SIG-M5 treated with dmso at 0.1 percent for 504 hours (cell line): ENCODE data around the gene PSEN1.
"Not testable (repeated sequence)": the region's sequence is repeated elsewhere in the genome, so short reads cannot be mapped to it uniquely, and the experiment has no call there.

Experiments
- DNase-seq: peaks from one replicate; lab custom pipeline; 2025; ENCODE audit not compliant: unreplicated experiment; lab: John Stamatoyannopoulos, UW

The PSEN1 gene

DNA sequence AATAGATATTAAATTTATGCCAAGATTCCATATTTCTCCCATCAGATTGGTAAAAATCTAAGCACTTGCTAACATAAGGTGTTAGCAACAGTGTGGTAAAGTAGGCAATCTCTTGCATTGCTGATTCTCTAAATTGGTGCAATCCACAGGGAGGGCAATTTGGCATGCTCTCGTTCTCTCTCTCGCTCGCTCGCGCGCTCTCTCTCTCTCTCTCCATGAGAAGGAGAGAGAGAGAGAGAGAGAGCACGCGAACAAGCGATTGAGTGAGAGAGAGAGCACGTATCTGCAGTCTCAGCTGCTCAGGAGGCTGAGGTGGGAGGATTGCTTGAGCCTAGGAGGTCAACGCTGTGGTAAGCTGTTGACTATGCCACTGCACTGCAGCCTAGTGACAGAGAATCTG, 25.9 kb downstream of the PSEN1 start:
- no peak for DNase-seq

DNA sequence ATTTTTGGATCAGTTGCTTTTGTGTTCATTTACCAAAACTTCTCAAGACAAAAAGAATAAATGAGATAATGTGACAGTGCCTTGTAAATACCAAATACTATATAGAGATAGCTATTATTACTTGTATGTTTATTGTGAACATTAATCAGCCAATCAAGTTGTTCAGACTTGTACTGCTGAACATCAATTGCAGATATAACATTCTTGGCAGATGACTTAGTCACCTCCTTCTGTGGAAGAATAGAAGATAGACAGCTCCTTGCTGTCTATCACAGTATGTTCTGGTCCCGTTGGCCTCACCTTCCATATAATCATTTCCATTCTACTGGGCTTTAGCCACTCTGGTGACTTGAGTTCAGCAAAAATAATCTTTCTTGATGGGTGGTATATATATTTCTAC, 30.1 kb downstream of the PSEN1 start:
- DNase-seq = no peak

DNA sequence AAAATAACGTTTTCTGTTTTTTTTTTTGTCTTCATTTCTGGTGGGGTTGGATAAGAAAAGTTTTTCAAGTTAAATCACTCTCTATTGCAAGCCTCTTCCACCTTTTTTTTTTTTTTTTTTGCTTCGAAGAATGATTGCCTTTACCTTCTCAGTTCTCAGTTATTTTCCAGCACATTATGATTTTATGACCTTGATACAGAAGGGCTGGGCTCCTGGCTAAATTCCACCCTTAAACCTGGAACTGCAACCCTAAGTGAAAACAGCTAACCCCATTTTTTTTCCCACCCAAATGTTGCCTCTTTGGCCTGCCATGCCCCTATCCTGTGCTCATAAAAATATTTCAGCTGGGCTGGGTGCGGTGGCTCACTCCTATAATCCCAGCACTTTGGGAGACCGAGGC, 31.4 kb downstream of the PSEN1 start:
- DNase-seq = no peak

DNA sequence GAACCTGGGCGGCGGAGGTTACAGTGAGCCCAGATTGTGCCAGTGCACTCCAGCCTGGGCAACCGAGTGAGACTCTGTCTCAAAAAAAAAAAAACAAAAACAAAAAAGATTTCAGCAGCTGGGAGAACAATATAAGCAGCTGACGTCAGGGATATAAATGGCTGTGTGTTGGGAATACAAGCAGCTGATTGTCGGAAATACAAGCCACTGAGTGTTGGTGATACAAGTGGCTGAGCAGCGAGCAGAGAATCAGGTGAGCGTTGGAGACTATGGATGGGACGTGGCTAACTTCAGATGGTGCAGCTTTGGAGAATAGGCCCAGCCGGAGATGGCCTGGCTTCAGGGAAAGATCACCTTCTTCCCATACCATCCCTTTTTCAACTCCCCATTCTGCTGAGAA, 32.0 kb downstream of the PSEN1 start:
- DNase-seq = no peak

DNA sequence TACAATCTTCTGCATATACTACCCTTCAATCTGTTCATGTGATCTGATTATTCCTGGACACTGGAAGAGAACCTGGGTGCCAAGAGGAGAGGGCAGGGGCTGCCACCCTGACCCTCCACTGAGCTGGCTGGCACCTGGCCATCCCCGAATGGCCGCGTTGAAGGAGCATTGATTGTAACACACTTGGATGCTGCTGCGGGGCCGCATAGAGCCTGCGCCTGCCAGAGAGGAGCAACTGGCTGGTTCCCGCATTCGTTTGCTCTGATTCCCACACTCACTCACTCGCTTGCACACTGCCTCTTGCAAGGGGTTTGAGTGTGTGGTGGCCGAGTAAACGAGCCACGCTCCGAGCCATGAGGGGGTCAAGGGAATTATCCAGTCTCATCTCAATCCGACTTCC, 32.4 kb downstream of the PSEN1 start:
- DNase-seq = no peak

DNA sequence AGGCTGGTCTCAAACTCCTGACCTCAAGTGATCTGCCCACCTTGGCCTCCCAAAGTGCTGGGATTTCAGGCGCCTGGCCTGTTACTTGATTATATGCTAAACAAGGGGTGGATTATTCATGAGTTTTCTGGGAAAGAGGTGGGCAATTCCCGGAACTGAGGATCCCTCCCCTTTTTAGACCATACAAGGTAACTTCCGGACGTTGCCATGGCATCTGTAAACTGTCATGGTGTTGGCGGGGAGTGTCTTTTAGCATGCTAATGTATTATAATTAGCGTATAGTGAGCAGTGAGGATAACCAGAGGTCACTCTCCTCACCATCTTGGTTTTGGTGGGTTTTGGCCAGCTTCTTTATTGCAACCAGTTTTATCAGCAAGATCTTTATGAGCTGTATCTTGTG, 33.5 kb downstream of the PSEN1 start:
- not testable (repeated sequence) for DNase-seq

DNA sequence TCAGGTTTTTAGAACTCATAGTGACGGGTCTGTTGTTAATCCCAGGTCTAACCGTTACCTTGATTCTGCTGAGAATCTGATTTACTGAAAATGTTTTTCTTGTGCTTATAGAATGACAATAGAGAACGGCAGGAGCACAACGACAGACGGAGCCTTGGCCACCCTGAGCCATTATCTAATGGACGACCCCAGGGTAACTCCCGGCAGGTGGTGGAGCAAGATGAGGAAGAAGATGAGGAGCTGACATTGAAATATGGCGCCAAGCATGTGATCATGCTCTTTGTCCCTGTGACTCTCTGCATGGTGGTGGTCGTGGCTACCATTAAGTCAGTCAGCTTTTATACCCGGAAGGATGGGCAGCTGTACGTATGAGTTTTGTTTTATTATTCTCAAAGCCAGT, 34.4 kb downstream of the PSEN1 start:
- DNase-seq = no peak

DNA sequence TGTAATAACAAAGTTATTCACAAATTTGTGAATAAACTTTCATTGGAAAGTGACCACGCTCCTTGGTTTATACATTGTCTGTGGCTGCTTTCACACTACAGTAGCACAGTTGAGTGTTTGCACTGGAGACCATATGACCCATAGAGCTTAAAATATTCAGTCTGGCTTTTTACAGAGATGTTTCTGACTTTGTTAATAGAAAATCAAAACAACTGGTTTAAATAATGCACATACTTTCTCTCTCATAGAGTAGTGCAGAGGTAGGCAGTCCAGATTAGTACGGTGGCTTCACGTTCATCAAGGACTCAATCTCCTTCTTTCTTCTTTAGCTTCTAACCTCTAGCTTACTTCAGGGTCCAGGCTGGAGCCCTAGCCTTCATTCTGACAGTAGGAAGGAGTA, 36.2 kb downstream of the PSEN1 start:
- DNase-seq = no peak

DNA sequence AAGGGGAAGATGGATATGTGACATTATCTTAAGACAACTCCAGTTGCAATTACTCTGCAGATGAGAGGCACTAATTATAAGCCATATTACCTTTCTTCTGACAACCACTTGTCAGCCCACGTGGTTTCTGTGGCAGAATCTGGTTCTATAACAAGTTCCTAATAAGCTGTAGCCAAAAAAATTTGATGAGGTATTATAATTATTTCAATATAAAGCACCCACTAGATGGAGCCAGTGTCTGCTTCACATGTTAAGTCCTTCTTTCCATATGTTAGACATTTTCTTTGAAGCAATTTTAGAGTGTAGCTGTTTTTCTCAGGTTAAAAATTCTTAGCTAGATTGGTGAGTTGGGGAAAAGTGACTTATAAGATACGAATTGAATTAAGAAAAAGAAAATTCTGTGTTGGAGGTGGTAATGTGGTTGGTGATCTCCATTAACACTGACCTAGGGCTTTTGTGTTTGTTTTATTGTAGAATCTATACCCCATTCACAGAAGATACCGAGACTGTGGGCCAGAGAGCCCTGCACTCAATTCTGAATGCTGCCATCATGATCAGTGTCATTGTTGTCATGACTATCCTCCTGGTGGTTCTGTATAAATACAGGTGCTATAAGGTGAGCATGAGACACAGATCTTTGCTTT, 36.9 kb downstream of the PSEN1 start:
- peak; percentile 31 for DNase-seq

DNA sequence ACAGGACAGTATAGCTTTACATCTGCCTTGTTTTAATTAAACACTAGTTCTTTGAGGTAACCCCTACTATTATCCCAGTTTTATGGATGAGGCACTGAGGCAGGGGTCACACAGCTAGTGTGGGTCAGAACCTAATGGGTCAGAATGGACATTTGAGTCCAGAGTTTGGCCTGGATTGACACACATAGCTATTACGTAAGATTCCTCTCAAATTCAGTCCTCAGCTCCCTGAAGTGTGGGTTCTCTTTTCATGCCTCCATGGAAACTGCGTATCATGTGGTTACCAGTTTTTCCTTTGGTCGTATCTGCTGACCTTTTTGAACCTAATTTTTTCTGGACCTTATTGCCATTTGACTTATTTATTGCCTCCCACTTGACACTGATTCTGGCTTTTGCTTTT, 40.4 kb downstream of the PSEN1 start:
- peak; percentile 6 for DNase-seq

DNA sequence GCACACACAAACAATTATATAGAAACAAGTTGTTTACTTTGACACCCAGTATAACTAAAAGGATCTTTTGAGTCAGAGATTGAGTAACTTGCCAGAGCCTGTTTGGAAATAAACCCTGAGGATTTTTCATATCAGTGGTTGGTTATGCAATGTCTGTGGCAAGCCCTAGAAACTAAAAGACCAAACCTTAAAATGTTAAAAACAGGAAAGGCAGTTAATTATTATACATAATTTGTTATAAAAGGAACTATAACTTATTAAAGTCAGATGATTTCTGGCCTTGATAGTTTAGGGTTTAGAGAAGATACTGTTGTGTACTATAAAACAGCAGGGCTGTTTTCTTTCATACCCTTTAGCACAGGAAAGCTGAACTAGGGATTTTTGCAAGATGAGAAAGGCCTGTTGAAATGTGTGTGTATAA, 44.1 kb downstream of the PSEN1 start:
- peak; percentile 61 for DNase-seq

DNA sequence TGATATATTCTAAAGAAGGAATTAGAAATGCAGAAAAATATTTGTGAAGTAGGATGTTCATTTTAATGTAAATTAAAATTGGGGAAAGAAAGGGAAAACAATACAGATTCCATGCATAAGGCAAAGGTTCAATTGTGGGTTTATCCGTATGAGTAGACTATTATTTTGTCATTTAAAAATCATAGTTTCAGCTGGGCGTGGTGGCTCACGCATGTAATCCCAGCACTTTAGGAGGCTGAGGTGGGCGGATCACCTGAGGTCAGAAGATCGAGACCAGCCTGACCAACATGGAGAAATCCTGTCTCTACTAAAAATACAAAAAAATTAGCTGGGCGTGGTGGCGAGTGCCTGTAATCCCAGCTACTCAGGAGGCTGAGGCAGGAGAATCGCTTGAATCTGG, 44.7 kb downstream of the PSEN1 start:
- DNase-seq = not testable (repeated sequence)

DNA sequence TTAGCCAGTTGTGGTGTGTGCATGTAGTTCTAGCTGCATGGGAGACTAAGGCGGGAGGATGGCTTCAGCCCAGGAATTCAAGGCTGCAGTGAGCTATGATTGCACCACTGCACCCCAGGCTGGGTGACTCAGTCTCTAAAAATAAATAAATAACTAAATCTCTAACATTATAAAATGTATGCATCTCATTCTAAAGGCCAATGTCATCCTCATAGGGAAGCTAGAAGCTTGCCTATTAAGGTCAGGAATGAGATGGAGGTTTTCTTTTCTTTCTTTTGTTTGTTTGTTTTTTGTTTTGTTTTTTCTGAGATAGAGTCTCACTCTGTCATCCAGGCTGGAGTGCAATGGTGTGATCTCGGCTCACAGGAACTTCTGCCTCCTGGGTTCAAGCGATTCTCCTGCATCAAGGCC, 52.2 kb downstream of the PSEN1 start:
- DNase-seq = no peak

DNA sequence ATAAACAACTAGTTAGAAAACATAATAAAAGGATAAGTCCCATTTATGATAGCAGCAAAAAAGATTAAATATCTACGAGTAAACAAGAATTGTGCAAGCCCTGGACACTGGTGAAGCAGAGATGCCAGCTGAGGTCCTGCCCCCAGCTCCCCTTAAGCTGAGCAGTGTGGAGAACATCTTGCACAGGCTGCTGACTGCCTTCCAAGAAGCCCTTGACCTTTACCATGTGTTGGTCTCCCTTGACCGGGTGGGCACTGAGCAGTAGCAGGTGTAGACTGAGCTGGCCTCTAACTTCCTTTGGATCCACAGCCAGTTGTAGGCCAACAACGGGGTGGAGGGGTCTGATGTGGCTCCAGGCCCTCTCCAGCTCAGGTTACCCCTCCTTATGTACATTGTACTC, 53.3 kb downstream of the PSEN1 start:
- no peak for DNase-seq

DNA sequence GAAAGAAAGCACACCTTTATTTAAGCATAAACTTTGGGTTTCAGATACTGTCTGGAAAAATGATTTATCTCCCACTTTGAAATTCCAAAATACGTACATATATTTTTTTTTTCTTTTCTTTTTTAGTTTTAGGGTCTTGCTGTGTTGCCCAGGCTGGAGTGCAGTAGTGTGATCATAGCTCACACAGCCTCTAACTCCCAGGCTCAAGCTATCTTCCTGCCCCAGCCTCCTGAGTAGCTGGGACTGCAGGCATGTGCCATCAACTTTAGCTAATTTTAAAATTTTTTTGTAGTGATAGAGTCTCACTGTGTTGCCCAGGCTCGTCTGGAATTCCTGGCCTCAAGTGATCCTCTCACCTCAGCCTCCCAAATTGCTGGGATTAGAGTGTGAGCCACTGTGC, 55.1 kb downstream of the PSEN1 start:
- no peak for DNase-seq

DNA sequence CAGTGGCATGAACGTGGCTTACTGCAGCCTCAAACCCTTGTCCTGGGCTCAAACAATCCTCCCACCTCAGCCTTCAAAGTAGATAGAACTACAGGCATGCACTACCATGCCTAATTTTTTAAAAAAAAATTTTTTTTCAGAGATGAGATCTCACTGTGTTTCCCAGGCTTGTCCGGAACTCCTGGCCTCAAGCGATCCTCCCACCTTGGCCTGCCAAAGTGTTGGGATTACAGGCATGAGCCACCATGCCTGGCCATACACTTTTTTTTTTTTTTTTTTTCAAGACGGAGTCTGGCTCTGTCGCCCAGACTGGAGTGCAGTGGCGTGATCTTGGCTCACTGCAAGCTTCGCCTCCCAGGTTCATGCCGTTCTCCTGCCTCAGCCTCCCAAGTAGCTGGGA, 58.0 kb downstream of the PSEN1 start:
- not testable (repeated sequence) for DNase-seq

DNA sequence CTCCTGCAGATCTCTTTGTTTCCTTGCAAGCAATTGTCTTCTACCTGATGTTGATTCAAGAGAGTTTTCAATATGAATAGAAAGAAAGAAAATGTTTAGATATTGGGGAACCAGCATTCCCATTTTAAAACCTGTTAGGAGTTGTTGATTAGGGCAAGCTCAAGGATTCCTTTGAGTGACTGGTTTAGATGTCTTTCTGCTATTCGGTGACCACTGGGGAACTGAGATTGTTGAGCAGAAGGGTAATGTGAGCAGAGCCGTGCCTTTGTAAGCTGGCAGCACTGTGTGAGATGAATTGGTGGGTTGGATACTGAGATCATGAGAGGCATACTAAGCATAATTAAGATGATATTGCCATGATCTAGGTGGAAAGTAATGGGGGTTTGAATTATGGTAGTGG, 61.9 kb downstream of the PSEN1 start:
- DNase-seq = no peak

DNA sequence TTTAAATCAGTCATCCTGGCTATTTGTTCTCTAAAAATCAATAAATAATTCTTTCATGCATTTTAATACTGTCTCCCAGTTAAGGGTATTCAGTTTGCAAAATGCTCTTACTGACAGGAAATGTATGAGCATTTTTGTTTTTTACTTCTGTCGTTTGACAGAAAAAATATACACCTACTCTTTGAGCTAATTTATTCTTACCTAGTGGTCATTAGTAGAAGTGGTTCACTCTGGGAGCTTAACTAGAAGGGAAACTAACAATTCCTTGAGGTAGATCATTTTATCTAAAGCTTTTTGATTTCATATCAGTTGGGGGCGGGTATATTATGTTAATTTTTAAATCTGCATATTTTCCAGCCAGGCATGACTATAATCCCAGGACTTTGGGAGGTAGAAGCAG, 67.2 kb downstream of the PSEN1 start:
- DNase-seq = no peak

DNA sequence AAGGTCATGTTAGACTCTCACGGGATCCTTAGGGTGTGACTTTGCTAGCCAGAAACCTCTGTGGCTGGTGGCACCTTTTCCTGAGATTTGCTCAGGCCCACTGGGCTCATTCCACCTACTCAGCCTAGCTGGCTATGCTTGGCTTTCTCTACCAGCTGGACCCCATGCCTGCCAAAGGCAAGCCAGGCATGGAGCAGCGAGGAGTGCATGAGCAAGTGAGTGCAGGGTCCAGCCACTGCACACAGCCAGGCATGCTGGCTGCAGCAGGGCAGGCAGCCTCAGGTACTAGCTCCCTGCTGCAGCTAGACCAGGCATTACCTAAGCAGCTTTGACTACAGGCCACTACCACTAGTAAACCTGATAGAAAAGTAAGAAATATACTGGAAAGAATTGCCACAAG, 71.3 kb downstream of the PSEN1 start:
- no peak for DNase-seq

DNA sequence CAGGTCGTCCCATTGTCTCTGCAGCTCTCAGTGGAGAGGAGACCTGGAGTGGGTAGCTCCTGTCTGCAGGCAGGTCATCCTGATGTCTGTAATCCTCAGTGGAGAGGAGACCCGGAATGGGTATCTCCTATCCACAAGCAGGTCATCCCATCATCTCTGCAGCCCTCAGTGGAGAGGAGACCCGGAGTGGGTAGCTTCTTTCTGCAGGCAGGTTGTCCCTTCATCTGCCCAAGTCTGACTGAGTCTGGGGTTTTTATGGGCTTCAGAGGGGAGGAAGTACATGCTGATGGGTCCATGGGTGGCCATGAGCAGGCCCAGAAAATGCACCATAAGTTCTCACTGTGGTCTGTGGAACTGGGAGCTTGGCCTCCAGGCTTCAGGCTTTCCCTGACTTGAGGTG, 72.1 kb downstream of the PSEN1 start:
- no peak for DNase-seq

DNA sequence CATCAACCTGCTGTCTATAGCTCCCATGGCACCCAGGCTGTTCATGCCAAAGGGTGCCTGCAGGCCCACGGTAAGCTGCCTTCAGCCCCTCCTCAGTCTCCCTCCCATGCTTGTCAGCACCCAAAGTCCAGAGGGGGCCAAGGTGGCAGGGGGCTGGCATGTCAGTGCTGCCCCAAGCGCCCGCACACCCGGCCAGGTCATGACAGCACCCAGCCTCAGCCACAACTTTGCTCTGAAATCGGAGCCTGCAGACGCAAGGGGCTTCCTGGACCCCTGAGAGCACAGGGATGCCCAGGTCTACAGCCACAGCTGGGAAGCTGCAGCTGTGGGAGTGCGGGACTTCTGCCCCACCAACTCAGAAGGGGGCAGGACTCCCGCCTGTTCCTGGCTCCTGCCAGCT, 72.5 kb downstream of the PSEN1 start:
- no peak for DNase-seq

DNA sequence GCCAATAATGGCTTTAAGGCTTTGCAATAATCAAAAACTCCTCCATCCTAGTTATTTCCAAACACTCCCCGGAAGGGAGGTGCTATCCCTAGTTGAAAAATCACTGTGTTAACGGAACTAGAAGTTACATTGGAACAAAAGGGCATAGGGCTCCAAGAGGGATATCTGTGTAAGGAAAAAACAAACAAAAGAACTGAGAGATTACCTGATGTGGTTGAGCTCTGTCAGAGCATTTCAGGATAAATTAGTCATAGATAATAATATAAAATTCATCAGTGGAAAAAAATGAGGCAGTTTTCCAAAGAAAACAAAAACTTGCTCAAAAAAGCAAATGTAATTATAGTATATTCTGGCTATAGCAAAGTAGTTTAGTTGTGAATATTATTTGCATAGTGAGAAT, 73.6 kb downstream of the PSEN1 start:
- DNase-seq = no peak

DNA sequence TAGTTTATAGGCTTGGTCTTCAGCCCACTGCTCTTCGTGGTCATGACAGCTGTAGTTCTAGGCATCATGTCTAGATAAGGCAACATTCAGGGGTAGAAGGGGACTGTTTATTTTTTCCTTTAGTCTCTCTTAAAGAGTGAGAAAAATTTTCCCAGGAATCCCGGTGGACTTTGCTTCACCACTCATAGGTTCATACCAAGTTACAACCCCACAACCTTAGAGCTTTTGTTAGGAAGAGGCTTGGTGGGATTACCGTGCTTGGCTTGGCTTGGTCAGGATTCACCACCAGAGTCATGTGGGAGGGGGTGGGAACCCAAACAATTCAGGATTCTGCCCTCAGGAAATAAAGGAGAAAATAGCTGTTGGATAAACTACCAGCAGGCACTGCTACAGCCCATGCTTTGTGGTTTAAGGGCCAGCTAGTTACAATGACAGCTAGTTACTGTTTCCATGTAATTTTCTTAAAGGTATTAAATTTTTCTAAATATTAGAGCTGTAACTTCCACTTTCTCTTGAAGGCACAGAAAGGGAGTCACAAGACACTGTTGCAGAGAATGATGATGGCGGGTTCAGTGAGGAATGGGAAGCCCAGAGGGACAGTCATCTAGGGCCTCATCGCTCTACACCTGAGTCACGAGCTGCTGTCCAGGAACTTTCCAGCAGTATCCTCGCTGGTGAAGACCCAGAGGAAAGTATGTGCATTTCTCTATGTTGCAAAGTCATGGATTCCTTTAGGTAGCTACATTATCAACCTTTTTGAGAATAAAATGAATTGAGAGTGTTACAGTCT, 75.1 kb downstream of the PSEN1 start:
- no peak for DNase-seq
